Sigmoid colon (tissue), 4 donors: ENCODE data around the gene HDAC7.
A peak's percentile ranks its signal among the peaks of the same experiment; 100 is the strongest.

Experiments used
- CTCF ChIP-seq, 4 experiments: fragments of 450-650 bp in 3 of 4; fragments of 200-600 bp in 1 of 4; IDR thresholded peaks; one replicate each; pipeline ENCODE4 v1.5.1; 2016 to 2019; ENCODE audit warnings: antibody characterized with exemption in 4 of 4, mild to moderate bottlenecking in 3 of 4, moderate library complexity in 2 of 4
- POLR2AphosphoS5 ChIP-seq, 4 donors: sonication (generic); formaldehyde crosslinking; IDR thresholded peaks; one replicate each; pipeline ENCODE4 v1.6.1; 2017; ENCODE audit warnings: antibody characterized with exemption in 4 of 4

GRCh38 chr12:47773062-47773857, 46.4 kb downstream of the HDAC7 start, which contains the start of gene SLC48A1:
- peak in 2 of 4 donors; percentile 52 to 63 for TF ChIP-seq POLR2AphosphoS5 (IDR thresholded peaks at IDR 0.05)
- peak in 1 of 4 experiments; percentile 13 for TF ChIP-seq CTCF (IDR thresholded peaks at IDR 0.05)
